H54 (cell line): ENCODE results near the gene EID2B.

ENCODE experiments used
- DNase-seq: peaks from one replicate; pipeline ENCODE4 v3.0.0; 2011; ENCODE audit warnings: low spot score, mixed read lengths; ENCODE audit not compliant: insufficient read length
- FAIRE-seq: peaks from 3 replicates; lab custom pipeline; 2011; peaks lifted over from hg19 to GRCh38; lab: Jason Lieb, UNC
- POLR2A ChIP-seq: IDR thresholded peaks from 2 replicates; pipeline ENCODE4 v1.6.1; 2011; ENCODE audit warnings: low read depth, mild to moderate bottlenecking, low read length

The EID2B gene

DNA sequence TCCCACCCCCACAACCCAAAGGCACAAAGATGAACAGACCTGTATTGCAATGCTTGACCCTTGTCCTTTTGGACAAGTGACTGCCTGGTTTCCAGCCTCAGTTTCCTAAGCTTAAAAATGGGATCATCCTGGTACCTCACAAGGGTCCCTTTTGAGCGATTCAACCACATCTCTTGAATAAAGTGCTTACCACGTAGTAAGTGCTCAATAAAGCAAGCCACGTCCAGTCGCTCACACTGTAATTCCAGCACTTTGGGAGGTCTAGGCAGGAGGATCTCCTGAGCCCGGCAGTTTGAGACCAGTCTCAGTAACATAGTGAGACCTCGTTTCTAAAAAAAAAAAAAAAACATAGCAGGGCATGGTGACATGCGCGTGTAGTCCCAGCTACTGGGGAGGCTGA lies 32.7 kb downstream of the EID2B start:
- DNase-seq (no peak), FAIRE-seq (no peak)
- TF ChIP-seq POLR2A = no peak

- DNase-seq (no peak), FAIRE-seq (no peak)
Observed at GRCh38 chr19:39498798-39499642, 33.6 kb downstream of the EID2B start, which contains the start of gene DLL3. Gene DLL3 (plus strand): TSS chr19:39498947. CDS start chr19:39498975, 28 bp downstream.

GRCh38 chr19:39497996-39498797 lies 34.5 kb downstream of the EID2B start:
- DNase-seq (no peak), FAIRE-seq (no peak)
- TF ChIP-seq POLR2A = no peak

More at GRCh38 chr19:39498798-39499642, 33.6 kb downstream of the EID2B start, which contains the start of gene DLL3:
- TF ChIP-seq POLR2A = no peak

- FAIRE-seq (no peak), DNase-seq (no peak)
- TF ChIP-seq POLR2A = no peak
Observed at GRCh38 chr19:39497701-39497995, 35.0 kb downstream of the EID2B start.

DNA sequence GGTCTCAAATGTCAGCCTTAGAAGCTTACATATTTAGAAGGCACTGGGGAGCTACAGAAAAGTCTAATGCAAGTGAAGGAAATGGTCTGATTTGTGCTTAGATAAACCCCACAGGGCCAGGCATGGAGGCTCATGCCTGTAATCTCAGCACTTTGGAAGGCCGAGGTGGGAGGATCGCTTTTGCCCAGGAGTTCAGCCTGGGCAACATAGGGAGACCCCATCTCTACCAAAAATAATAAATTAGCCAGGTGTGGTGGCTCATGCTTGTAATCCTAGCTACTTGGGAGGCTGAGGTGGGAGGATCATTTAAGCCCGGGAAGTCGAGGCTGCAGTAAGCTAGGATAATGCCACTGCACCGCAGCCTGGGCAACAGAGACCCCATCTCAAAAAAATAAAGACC lies 36.6 kb downstream of the EID2B start:
- no peak for FAIRE-seq
- no peak for TF ChIP-seq POLR2A
- no peak for DNase-seq

- DNase-seq = no peak
- no peak for FAIRE-seq
- no peak for TF ChIP-seq POLR2A
Observed at GRCh38 chr19:39494661-39495060, 38.0 kb downstream of the EID2B start.

DNA sequence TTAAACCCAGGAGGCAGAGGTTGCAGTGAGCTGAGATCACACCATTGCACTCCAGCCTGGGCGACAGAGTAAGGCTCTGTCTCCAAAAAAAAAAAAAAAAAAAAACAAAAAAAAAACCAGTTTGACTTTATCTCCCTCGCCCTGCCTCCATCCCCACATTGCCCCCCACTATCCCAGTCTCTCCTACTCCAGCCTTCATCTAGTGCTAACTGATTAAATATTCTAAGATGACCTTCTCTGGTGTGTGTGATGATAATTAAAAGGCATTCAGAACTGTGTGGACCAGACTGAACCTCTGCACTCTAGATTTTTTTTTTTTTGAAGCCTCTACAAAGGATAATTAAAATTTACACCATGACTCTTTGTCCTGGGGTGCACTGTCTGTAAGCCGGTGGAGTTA lies 39.9 kb downstream of the EID2B start:
- TF ChIP-seq POLR2A = no peak
- FAIRE-seq (no peak), DNase-seq (no peak)

GRCh38 chr19:39492225-39492624 lies 40.4 kb downstream of the EID2B start:
- no peak for DNase-seq
- no peak for TF ChIP-seq POLR2A
- FAIRE-seq = no peak

- no peak for DNase-seq
- FAIRE-seq = no peak
Observed at GRCh38 chr19:39489756-39490155, 42.9 kb downstream of the EID2B start.

GRCh38 chr19:39483141-39483540 lies 49.5 kb downstream of the EID2B start:
- FAIRE-seq = no peak
- no peak for TF ChIP-seq POLR2A
- DNase-seq = no peak

More at GRCh38 chr19:39489756-39490155, 42.9 kb downstream of the EID2B start:
- TF ChIP-seq POLR2A = no peak

GRCh38 chr19:39481676-39482075 lies 51.0 kb downstream of the EID2B start:
- no peak for DNase-seq
- FAIRE-seq = no peak
- no peak for TF ChIP-seq POLR2A

DNA sequence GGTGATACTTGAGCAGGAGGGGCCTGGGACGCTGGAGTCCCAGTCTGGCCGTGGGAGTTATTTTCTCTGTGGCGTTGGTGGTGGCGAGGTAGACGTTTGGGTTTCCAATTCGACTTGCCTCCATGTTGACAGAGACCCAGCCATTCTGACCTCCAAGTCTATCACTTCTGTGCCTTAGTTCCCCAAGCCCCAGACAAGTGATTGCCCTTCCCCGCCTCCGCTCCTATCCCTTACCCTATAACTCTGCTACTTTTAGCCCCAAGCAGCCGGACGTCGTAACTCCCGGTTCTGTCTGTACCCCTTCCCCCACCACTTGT lies 51.5 kb downstream of the EID2B start:
- TF ChIP-seq POLR2A = no peak
- FAIRE-seq (no peak), DNase-seq (no peak)
